ENCODE data around the gene THOC6. TPM values are rescaled to one million over a fixed set of nuclear protein-coding genes. Genes with fewer than 3 reads are reported as not detected.

The THOC6 gene
- total and polyA plus RNA-seq, 9 of the 15 experiments (the other 6 are each of a cell fraction or from before 2014, with no cell fraction given) = 2.5 to 65.4 (median 42.3) TPM

GRCh38 chr16:3017344-3017743, 6.5 kb upstream of the THOC6 start:
- CTCF ChIA-PET (ENCODE audit: low intra/inter-chr PET ratio) = no interaction called here
- peaks cover 33 to 94% of the 10 kb centered on the region in 2 experiments for H3K4me1 ChIP-seq (replicated peaks in 1 of 2; ENCODE audit: control insufficient read depth in 2 of 2, insufficient read depth in 2 of 2, low read length in 2 of 2)
- BruUV-seq (replicated peaks) = no TSS peak

DNA sequence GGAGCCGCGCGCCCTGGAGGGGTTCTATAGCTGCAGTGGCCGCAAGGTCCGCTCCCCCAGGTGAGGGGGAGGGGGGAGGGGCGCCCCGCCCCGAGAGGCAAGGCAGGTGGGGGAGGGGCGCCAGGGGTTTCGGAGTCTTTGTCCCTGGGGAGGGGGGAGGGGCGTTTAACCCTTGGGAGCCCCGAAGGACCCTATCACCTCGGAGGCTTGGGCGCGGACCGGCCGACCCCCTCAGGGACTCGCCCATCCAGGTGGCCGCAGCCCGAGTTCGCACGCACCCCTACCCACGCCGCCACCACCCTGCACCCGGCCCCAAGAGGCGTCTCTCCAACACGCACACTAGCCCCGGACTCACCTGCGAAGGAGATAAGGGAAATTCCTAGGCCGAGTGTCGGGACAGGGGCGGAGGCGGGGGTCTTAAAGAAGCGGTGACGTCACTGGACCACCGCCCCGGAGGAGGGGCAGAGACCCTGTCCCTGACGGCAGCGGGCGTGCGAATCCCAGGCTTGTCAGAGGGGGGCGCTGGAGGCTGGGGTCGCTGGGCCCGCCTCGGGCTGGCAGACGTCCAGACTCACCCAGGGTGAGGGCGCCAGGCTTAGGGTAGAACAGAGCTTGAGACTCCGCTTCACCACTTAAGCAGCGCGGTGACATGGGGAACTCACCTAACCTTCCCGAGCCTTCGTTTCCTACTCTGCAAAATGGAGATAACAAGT, 5.9 kb upstream of the THOC6 start, which contains the start of gene CLDN6:
Gene CLDN6 (minus strand): TSS at position 390 of the 713 bp plus-strand sequence. CDS start 2,162 bp downstream, outside the sequence.
- POLR2A ChIA-PET = interaction anchor here (0.7 to 3.3 kb wide), 2 partner anchors 11 to 30 kb away, joined by 3 to 29 read pairs; no protein-coding TSS in a partner anchor
- WGBS (ENCODE audit: insufficient coverage, low coverage, missing lambda C conversion rate) = 25% methylated on average over 22 of the region's 52 CpGs
- peak within 1 kb of the TSS; percentile 39 to 83 for H3K9ac ChIP-seq (ENCODE audit: insufficient read depth in 1 of 2, low read depth in 2 of 2, low read length in 2 of 2)
- TF ChIP-seq L3MBTL2 (IDR thresholded peaks at IDR 0.05) (0 out of 2 replicates have a peak, but pooled peaks have one; percentile 14), E2F4 (CRISPR knock-in tag; IDR thresholded peaks at IDR 0.05; ENCODE audit: low read depth) (no peak), CHD1 (IDR thresholded peaks at IDR 0.05; ENCODE audit: low read length) (no peak), EWSR1 (IDR thresholded peaks at IDR 0.05; ENCODE audit: borderline replicate concordance, low read depth, partially characterized antibody) (no peak), HINFP (tag; conservative IDR thresholded peaks at IDR 0.05; ENCODE audit: low read depth) (no peak), TAF1 (IDR thresholded peaks at IDR 0.05; ENCODE audit: control insufficient read depth, extremely low read depth, insufficient read depth, low read length, severe bottlenecking) (no peak), BMI1 (IDR thresholded peaks at IDR 0.05; ENCODE audit: low read length) (no peak), PRMT5 (CRISPR knock-in tag; IDR thresholded peaks at IDR 0.05) (no peak), ATF7 (IDR thresholded peaks at IDR 0.05) (peak; percentile 90), RBBP5 (IDR thresholded peaks at IDR 0.05; ENCODE audit: borderline replicate concordance, insufficient read depth, low read length, poor library complexity, severe bottlenecking) (no peak), ZNF444 (CRISPR knock-in tag; IDR thresholded peaks at IDR 0.05) (no peak)

More at GRCh38 chr16:3017344-3017743, 6.5 kb upstream of the THOC6 start:
- peaks cover 8% of the 10 kb centered on the region; the same call in 2 of the 3 replicates for H3K36me3 ChIP-seq (ENCODE audit: control insufficient read depth, insufficient read depth, low read length)
- H3K4me2 ChIP-seq (ENCODE audit: insufficient read depth, low read length) = no peak overlapping the region
- no peak for ATAC-seq
- H3K9me1 ChIP-seq (ENCODE audit: control insufficient read depth, insufficient read depth, low read length) = peaks cover 6% of the 10 kb centered on the region
- in situ Hi-C loops (cut with MboI) = no loop called here
- peak overlapping the region in 1 of 2 experiments; percentile 75; a peak in 2 of 4 replicates for H3K9ac ChIP-seq (ENCODE audit: insufficient read depth in 1 of 2, low read depth in 2 of 2, low read length in 2 of 2)
- H4K20me1 ChIP-seq (replicated peaks; ENCODE audit: control insufficient read depth, insufficient read depth, low read length) = peaks cover 16% of the 10 kb centered on the region
- H2AFZ ChIP-seq (ENCODE audit: low read depth, low read length) = no peak overlapping the region
- no peak overlapping the region for H3K27ac ChIP-seq (ENCODE audit: extremely low read depth, low read depth, low read length)
- intact Hi-C loops (cut with micrococcal nuclease) = no loop called here
- no peaks in the 10 kb centered on the region for H3K27me3 ChIP-seq (ENCODE audit: control insufficient read depth in 2 of 2, insufficient read depth in 2 of 2, low read length in 2 of 2)
- POLR2A ChIA-PET = no interaction called here
- no peak for DNase-seq (ENCODE audit: extremely low read depth in 1 of 4, low spot score in 3 of 4)
- 82% methylated on average over 14 of the region's 20 CpGs for WGBS (ENCODE audit: insufficient coverage, low coverage, missing lambda C conversion rate)
- no peak for FAIRE-seq
- H3K79me2 ChIP-seq (ENCODE audit: control insufficient read depth, insufficient read depth, low read length) = peaks cover 22% of the 10 kb centered on the region
- no peaks in the 10 kb centered on the region for H3K9me3 ChIP-seq (replicated peaks; ENCODE audit: control insufficient read depth, insufficient read depth, low read depth, low read length)
- 0 out of 2 replicates have a peak, but pooled peaks have one; percentile 2 for TF ChIP-seq ZFX (CRISPR knock-in tag; IDR thresholded peaks at IDR 0.05)
- TF ChIP-seq ZNF197 (CRISPR knock-in tag; IDR thresholded peaks at IDR 0.05; ENCODE audit: low read depth) = no peak
- H3K4me3 ChIP-seq = no peak overlapping the region

More for the DNA sequence above, 5.9 kb upstream of the THOC6 start, which contains the start of gene CLDN6:
- in situ Hi-C loops (cut with MboI) = no loop called here
- peak within 1 kb of the TSS; percentile 65 for H3K4me2 ChIP-seq (ENCODE audit: insufficient read depth, low read length)
- H3K36me3 ChIP-seq (ENCODE audit: control insufficient read depth, insufficient read depth, low read length) = peaks cover 14% of the 10 kb centered on the region; the same call in 2 of the 3 replicates
- peaks cover 38 to 94% of the 10 kb centered on the region in 2 experiments for H3K4me1 ChIP-seq (replicated peaks in 1 of 2; ENCODE audit: control insufficient read depth in 2 of 2, insufficient read depth in 2 of 2, low read length in 2 of 2)
- CTCF ChIA-PET (ENCODE audit: low intra/inter-chr PET ratio) = no interaction called here
- no peaks in the 10 kb centered on the region for H3K27me3 ChIP-seq (ENCODE audit: control insufficient read depth in 2 of 2, insufficient read depth in 2 of 2, low read length in 2 of 2)
- peaks cover 28% of the 10 kb centered on the region for H3K79me2 ChIP-seq (ENCODE audit: control insufficient read depth, insufficient read depth, low read length)
- no peak for ATAC-seq
- no TSS peak for BruUV-seq (replicated peaks)
- peak; percentile 60 to 70 (median 66) for DNase-seq (ENCODE audit: extremely low read depth in 1 of 4, low spot score in 3 of 4)
- peak within 1 kb of the TSS; percentile 53 for H3K27ac ChIP-seq (ENCODE audit: extremely low read depth, low read depth, low read length)
- peaks cover 6% of the 10 kb centered on the region for H3K9me1 ChIP-seq (ENCODE audit: control insufficient read depth, insufficient read depth, low read length)
- peak within 1 kb of the TSS; percentile 90 for H2AFZ ChIP-seq (ENCODE audit: low read depth, low read length)
- no peak for FAIRE-seq
- H4K20me1 ChIP-seq (replicated peaks; ENCODE audit: control insufficient read depth, insufficient read depth, low read length) = peaks cover 22% of the 10 kb centered on the region
- no peak within 1 kb of the TSS for H3K4me3 ChIP-seq
- H3K9me3 ChIP-seq (replicated peaks; ENCODE audit: control insufficient read depth, insufficient read depth, low read depth, low read length) = no peaks in the 10 kb centered on the region
- intact Hi-C loops (cut with micrococcal nuclease) = no loop called here

Data from K562 (cell line).